Stimulated activated naive CD8-positive, alpha-beta T cell treated with anti-CD3 and anti-CD28 coated beads, Interleukin-15, amount 100 ng/mL, for 72 hours (primary cell): ENCODE measurements around the gene OPCML.

Source experiments
- ATAC-seq: fragments of 150-1000 bp; cut with Tn5 transposase; 2 replicates; pipeline ENCODE4 v1.10.0; 2021; ENCODE audit warnings: mild to moderate bottlenecking, moderate library complexity
- DNase-seq, 2 donors: peaks; one replicate each; pipeline ENCODE4 v3.0.0; 2021 to 2022
- H3K27ac Mint-ChIP-seq, 2 donors: one replicate each; pipeline ENCODE4 v1.8.0; 2022; ENCODE audit warnings: mild to moderate bottlenecking in 2 of 2, mixed read lengths in 2 of 2, moderate library complexity in 2 of 2
- H3K27me3 Mint-ChIP-seq: one replicate; pipeline ENCODE4 v1.8.0; 2022; ENCODE audit warnings: mixed read lengths
- H3K4me1 Mint-ChIP-seq: one replicate; pipeline ENCODE4 v1.8.0; 2022; ENCODE audit warnings: mild to moderate bottlenecking, mixed read lengths
- H3K4me3 Mint-ChIP-seq, 2 donors: one replicate each; pipeline ENCODE4 v1.8.0; 2022; ENCODE audit warnings: mild to moderate bottlenecking in 2 of 2, mixed read lengths in 2 of 2, moderate library complexity in 1 of 2
- H3K9me3 Mint-ChIP-seq, 2 donors: one replicate each; pipeline ENCODE4 v1.8.0; 2022; ENCODE audit warnings: mixed read lengths in 2 of 2

The OPCML gene

DNA sequence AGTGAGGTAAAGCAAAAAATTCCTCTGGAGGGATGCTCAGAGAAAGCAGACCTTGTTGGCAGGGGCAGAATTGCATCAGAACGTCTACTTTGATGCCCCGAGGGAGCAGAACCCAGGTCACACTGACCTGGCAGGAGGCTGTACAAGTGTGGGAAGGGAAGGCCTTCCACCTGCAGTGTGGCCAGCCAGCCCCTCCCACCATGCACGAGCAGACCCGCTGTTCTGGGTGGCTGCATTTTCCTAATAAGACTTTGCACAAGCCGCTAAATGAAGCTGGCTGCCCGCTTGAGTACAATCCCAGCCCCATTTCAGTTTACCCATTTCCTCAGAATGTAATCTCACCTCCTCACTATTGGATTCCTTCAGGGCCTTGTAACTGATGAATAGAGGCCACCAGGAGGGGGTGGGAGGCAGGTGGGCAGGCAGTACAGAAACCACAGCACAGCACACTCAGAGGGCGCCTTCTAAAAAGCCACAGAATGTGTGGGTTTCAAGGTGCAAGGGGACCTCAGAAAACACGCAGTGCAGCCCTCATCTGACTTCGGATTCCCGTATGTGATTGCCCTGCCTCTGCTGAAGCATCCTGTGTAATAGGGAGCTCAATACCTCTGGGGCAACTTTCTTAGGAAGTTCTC, 316.6 kb downstream of the OPCML start:
- peaks cover 24% of the 10 kb centered on the region for H3K27me3 Mint-ChIP-seq
- H3K9me3 Mint-ChIP-seq: peaks cover 0 to 14% of the 10 kb centered on the region in 2 donors
- H3K4me3 Mint-ChIP-seq: no peak overlapping the region
- no peak overlapping the region for H3K27ac Mint-ChIP-seq
- ATAC-seq (no peak), DNase-seq (no peak)
- H3K4me1 Mint-ChIP-seq: no peaks in the 10 kb centered on the region

- no peak overlapping the region for H3K4me3 Mint-ChIP-seq
- no peak for ATAC-seq
- H3K27me3 Mint-ChIP-seq: peaks cover 24% of the 10 kb centered on the region
- no peak for DNase-seq
- H3K4me1 Mint-ChIP-seq: no peaks in the 10 kb centered on the region
- no peak overlapping the region for H3K27ac Mint-ChIP-seq
- H3K9me3 Mint-ChIP-seq: peaks cover 0 to 14% of the 10 kb centered on the region in 2 donors
Measured at GRCh38 chr11:133214646-133215045, 317.7 kb downstream of the OPCML start.

GRCh38 chr11:133212201-133212600, 320.1 kb downstream of the OPCML start:
- no peak overlapping the region for H3K27ac Mint-ChIP-seq
- peaks cover 12% of the 10 kb centered on the region for H3K27me3 Mint-ChIP-seq
- no peaks in the 10 kb centered on the region for H3K4me1 Mint-ChIP-seq
- ATAC-seq (no peak), DNase-seq (no peak)
- H3K9me3 Mint-ChIP-seq: peaks cover 0 to 8% of the 10 kb centered on the region in 2 donors
- H3K4me3 Mint-ChIP-seq: no peak overlapping the region

DNA sequence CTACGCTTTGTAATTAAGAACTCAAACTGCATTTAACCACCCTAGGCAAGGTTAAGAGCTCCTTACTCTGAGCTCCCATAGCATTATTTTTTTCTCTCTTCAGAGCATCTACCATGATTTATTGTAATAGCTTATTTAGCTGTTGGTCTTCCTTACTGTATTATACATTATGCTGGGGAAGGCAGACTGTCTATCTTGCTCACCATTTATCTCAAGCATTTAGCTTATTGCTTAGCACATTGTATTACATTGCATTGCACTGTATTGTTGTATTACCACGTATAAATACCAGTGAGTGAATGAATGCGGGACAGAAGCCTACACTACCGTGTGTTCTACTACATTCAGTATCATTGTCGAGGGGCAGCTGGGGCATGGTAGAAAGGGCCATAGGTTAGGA, 324.3 kb downstream of the OPCML start:
- Mint-ChIP-seq H3K27me3 (no peaks in the 10 kb centered on the region), H3K4me3 (no peak overlapping the region), H3K4me1 (no peaks in the 10 kb centered on the region), H3K9me3 (peaks cover 0 to 8% of the 10 kb centered on the region in 2 donors), H3K27ac (no peak overlapping the region)
- DNase-seq (no peak), ATAC-seq (no peak)

GRCh38 chr11:133206313-133207005, 325.8 kb downstream of the OPCML start:
- DNase-seq (no peak), ATAC-seq (no peak)
- Mint-ChIP-seq H3K27me3 (no peaks in the 10 kb centered on the region), H3K9me3 (no peaks in the 10 kb centered on the region), H3K4me1 (no peaks in the 10 kb centered on the region), H3K27ac (no peak overlapping the region), H3K4me3 (no peak overlapping the region)

GRCh38 chr11:133204158-133204557, 328.1 kb downstream of the OPCML start:
- ATAC-seq (no peak), DNase-seq (no peak)
- Mint-ChIP-seq H3K27ac (no peak overlapping the region), H3K4me1 (no peaks in the 10 kb centered on the region), H3K9me3 (no peaks in the 10 kb centered on the region), H3K4me3 (no peak overlapping the region), H3K27me3 (no peaks in the 10 kb centered on the region)

DNA sequence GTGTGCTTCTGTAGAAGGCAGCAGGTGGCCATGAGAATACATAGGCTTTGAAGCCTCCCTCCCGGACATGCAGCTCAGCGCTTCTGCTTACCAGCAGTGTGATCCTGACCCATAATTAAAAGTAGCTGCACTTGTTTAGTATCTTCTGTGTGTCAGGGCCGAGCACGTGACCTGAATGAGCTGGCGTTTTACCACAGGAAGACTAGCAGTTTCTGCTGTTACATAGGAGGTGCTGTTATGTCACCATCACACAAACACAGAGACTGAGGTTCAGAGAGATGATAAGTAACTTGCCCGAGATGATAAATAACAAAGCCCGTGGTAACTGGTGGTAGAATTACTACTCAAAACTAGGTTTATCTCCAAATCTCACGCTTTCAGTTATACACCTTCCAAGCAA, 329.5 kb downstream of the OPCML start:
- no peak for DNase-seq
- H3K27ac Mint-ChIP-seq: no peak overlapping the region
- H3K4me3 Mint-ChIP-seq: no peak overlapping the region
- no peaks in the 10 kb centered on the region for H3K9me3 Mint-ChIP-seq
- no peak for ATAC-seq
- no peaks in the 10 kb centered on the region for H3K4me1 Mint-ChIP-seq
- H3K27me3 Mint-ChIP-seq: no peaks in the 10 kb centered on the region

DNA sequence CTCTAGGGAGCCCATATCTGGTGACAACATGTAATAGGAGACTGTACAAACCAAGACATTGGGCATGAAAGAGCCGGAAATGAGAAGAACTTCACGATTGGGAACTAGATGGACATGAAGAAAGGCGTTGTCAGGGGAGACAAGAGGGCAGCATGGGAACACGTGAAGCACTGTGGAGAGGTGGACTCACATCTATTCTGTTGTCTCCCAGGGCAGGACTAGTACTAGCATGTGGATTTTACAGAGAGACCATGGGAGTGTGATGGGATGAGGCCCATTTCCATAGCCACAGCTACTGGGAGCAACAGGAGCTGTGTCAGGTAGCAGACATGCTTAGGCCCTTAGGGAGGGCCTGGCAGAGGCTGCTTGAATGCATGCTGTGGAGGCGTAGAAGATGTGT, 333.9 kb downstream of the OPCML start:
- peak overlapping the region in 1 of 2 donors; percentile 56 for H3K27ac Mint-ChIP-seq
- DNase-seq: no peak
- peaks cover 0 to 4% of the 10 kb centered on the region in 2 donors for H3K9me3 Mint-ChIP-seq
- no peak for ATAC-seq
- H3K27me3 Mint-ChIP-seq: no peaks in the 10 kb centered on the region
- H3K4me3 Mint-ChIP-seq: no peak overlapping the region
- no peaks in the 10 kb centered on the region for H3K4me1 Mint-ChIP-seq

DNA sequence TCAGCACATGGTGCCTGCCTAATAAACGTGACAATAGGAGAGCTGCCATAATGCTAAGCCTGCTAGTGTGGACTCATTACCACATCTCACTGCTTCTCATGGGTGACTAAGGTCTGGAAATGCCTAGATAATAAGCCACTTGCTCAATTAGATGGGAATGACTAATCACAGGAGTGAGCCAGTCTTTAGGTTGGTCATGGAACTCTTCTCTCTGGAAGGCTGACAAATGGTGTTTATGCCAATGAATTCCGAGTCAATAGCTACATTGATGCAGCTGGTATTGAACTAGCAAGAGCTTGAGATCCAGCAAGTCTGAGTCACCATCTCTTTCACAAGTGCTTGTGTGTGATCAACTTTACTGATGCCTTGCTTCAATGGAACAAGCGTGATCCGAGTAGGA, 334.9 kb downstream of the OPCML start:
- no peak for DNase-seq
- no peak overlapping the region for H3K4me3 Mint-ChIP-seq

GRCh38 chr11:133191931-133192330, 340.4 kb downstream of the OPCML start:
- ATAC-seq: no peak
- H3K27ac Mint-ChIP-seq: no peak overlapping the region
- H3K4me1 Mint-ChIP-seq: no peaks in the 10 kb centered on the region
- H3K4me3 Mint-ChIP-seq: no peak overlapping the region
- no peak for DNase-seq
- peaks cover 0 to 4% of the 10 kb centered on the region in 2 donors for H3K9me3 Mint-ChIP-seq
- no peaks in the 10 kb centered on the region for H3K27me3 Mint-ChIP-seq

More for the DNA sequence above, 334.9 kb downstream of the OPCML start:
- Mint-ChIP-seq H3K9me3 (peaks cover 0 to 4% of the 10 kb centered on the region in 2 donors), H3K27me3 (no peaks in the 10 kb centered on the region), H3K27ac (no peak overlapping the region), H3K4me1 (no peaks in the 10 kb centered on the region)
- no peak for ATAC-seq

- Mint-ChIP-seq H3K9me3 (no peaks in the 10 kb centered on the region), H3K27me3 (no peaks in the 10 kb centered on the region), H3K27ac (no peak overlapping the region), H3K4me1 (no peaks in the 10 kb centered on the region), H3K4me3 (no peak overlapping the region)
- no peak for ATAC-seq
- no peak for DNase-seq
Measured at GRCh38 chr11:133181667-133182066, 350.6 kb downstream of the OPCML start.

DNA sequence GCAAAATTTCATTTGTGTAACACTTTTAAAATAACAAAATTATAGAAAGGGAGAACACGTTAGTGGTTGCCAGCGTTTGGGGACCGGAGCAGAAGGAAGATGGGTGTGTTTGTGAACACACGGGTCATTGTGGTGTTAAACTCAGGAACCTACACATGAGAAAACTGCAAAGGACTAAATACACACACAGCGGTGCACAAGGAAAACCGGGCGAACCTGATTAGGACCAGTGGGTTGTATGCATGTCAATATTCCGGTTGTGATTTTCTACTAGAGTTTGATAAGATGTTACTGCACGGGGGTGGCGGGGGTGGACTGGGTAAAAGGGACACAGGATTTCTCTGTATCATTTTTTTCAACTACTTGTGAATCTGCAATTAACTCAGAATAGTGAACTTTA, 351.2 kb downstream of the OPCML start:
- ATAC-seq: no peak
- no peaks in the 10 kb centered on the region for H3K9me3 Mint-ChIP-seq
- no peak overlapping the region for H3K27ac Mint-ChIP-seq
- no peak overlapping the region for H3K4me3 Mint-ChIP-seq
- no peaks in the 10 kb centered on the region for H3K27me3 Mint-ChIP-seq
- DNase-seq: no peak
- H3K4me1 Mint-ChIP-seq: no peaks in the 10 kb centered on the region

- Mint-ChIP-seq H3K4me3 (no peak overlapping the region), H3K27ac (no peak overlapping the region), H3K27me3 (no peaks in the 10 kb centered on the region), H3K9me3 (no peaks in the 10 kb centered on the region), H3K4me1 (no peaks in the 10 kb centered on the region)
- DNase-seq (no peak), ATAC-seq (no peak)
Measured at GRCh38 chr11:133180201-133180600, 352.1 kb downstream of the OPCML start.

DNA sequence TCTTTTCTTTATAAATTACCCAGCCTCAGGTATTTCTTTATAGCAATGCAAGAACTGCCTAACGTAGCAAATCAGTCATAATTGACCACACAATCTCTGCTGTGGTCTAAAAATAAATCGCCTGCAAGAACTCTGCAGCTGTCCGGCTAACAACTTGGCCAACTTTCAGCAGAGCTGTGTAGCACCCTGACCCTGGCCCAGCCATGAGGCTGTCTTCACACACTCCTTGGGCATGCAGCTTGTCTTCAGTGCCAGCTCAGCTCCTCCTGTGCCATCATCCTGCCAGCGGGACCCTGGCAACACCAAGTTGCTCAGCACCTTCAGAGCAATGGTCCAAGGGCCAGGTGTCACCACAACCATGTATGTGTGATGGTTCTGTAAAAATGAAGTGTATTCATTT, 355.6 kb downstream of the OPCML start:
- Mint-ChIP-seq H3K4me3 (no peak overlapping the region), H3K9me3 (no peaks in the 10 kb centered on the region), H3K27me3 (no peaks in the 10 kb centered on the region), H3K27ac (no peak overlapping the region), H3K4me1 (no peaks in the 10 kb centered on the region)
- DNase-seq: no peak
- ATAC-seq: no peak

- DNase-seq (no peak), ATAC-seq (no peak)
- Mint-ChIP-seq H3K27me3 (no peaks in the 10 kb centered on the region), H3K4me3 (no peak overlapping the region), H3K9me3 (no peaks in the 10 kb centered on the region), H3K27ac (no peak overlapping the region), H3K4me1 (no peaks in the 10 kb centered on the region)
Measured at GRCh38 chr11:133175103-133175502, 357.2 kb downstream of the OPCML start.

DNA sequence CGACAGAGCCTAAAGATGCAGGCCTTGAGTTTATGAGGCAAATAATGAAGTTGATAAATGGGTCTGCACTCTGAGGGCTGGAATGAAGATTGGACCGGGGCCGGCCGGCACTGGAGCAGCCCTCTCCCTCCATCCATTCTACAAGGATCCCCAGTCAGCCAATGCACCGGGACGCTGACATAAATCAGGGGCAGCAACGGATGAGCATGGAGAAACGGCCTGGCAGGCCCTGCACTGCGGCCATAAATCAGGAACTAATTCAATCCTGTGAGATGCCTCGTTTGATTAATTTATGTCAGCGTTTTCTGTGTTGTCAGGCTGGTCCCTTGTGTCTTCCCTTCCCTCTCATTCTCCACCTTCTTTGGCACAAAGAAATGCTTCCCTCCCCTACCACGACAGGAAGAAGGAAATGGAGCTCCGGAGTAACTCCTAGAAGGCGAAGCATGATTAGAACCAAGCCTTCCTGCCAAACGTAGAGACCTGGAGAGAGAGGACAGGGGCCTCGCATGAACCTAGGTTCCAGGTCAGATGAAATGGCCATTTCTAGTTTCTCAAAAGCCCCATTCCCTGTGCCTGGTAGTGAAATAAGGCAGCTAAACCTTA, 358.4 kb downstream of the OPCML start:
- Mint-ChIP-seq H3K27ac (no peak overlapping the region), H3K9me3 (no peaks in the 10 kb centered on the region), H3K4me3 (no peak overlapping the region), H3K27me3 (no peaks in the 10 kb centered on the region), H3K4me1 (no peaks in the 10 kb centered on the region)
- no peak for ATAC-seq
- DNase-seq: no peak
